ENCODE results near the gene HEXD.

Gene HEXD

GRCh38 chr17:82465023-82465603 lies 47.0 kb downstream of the HEXD start:
- H3K4me2 ChIP-seq = no peak overlapping the region
- H3K4me3 ChIP-seq = no peak overlapping the region
- H3K9ac ChIP-seq = no peak overlapping the region

GRCh38 chr17:82468692-82469091 lies 50.5 kb downstream of the HEXD start:
- no peak for TF ChIP-seq Cebpa-rat (IDR thresholded peaks at IDR 0.05)
- H3K4me3 ChIP-seq = no peak overlapping the region
- H3K9me3 ChIP-seq = no peaks in the 10 kb centered on the region
- peaks cover 64% of the 10 kb centered on the region for H4K20me1 ChIP-seq
- no peaks in the 10 kb centered on the region for H3K4me1 ChIP-seq
- peaks cover 99% of the 10 kb centered on the region for H3K36me3 ChIP-seq
- H3K4me2 ChIP-seq = no peak overlapping the region
- no peak overlapping the region for H3K9ac ChIP-seq
- H3K27ac ChIP-seq = no peak overlapping the region
- H3K27me3 ChIP-seq = no peaks in the 10 kb centered on the region

More at GRCh38 chr17:82465023-82465603, 47.0 kb downstream of the HEXD start:
- H3K27ac ChIP-seq = no peak overlapping the region
- H3K4me1 ChIP-seq = peaks cover 20% of the 10 kb centered on the region
- no peaks in the 10 kb centered on the region for H3K9me3 ChIP-seq
- TF ChIP-seq Cebpa-rat (IDR thresholded peaks at IDR 0.05) = no peak
- H3K27me3 ChIP-seq = no peaks in the 10 kb centered on the region
- peaks cover 100% of the 10 kb centered on the region for H3K36me3 ChIP-seq
- H4K20me1 ChIP-seq = peaks cover 86% of the 10 kb centered on the region

GRCh38 chr17:82470065-82470464 lies 51.9 kb downstream of the HEXD start:
- no peak overlapping the region for H3K27ac ChIP-seq
- H3K4me3 ChIP-seq = no peak overlapping the region
- H3K9me3 ChIP-seq = no peaks in the 10 kb centered on the region
- no peaks in the 10 kb centered on the region for H3K27me3 ChIP-seq
- TF ChIP-seq Cebpa-rat (IDR thresholded peaks at IDR 0.05) = no peak
- H3K36me3 ChIP-seq = peaks cover 99% of the 10 kb centered on the region
- no peak overlapping the region for H3K4me2 ChIP-seq
- H3K9ac ChIP-seq = no peak overlapping the region
- peaks cover 64% of the 10 kb centered on the region for H4K20me1 ChIP-seq
- no peaks in the 10 kb centered on the region for H3K4me1 ChIP-seq

- no peak for TF ChIP-seq Cebpa-rat (IDR thresholded peaks at IDR 0.05)
- H3K4me1 ChIP-seq = no peaks in the 10 kb centered on the region
- H3K9ac ChIP-seq = 0 out of 2 replicates have a peak overlapping the region, but pooled peaks have one; percentile 45
- H3K27ac ChIP-seq = no peak overlapping the region
- H3K9me3 ChIP-seq = no peaks in the 10 kb centered on the region
- no peak overlapping the region for H3K4me2 ChIP-seq
- H4K20me1 ChIP-seq = peaks cover 74% of the 10 kb centered on the region
- peaks cover 99% of the 10 kb centered on the region for H3K36me3 ChIP-seq
- H3K4me3 ChIP-seq = no peak overlapping the region
- H3K27me3 ChIP-seq = no peaks in the 10 kb centered on the region
These were observed 56.3 kb downstream of the HEXD start for GRCh38 chr17:82474223-82475010.

- Histone ChIP-seq H3K36me3 (peaks cover 99% of the 10 kb centered on the region), H3K9me3 (no peaks in the 10 kb centered on the region), H3K9ac (no peak overlapping the region), H3K27me3 (no peaks in the 10 kb centered on the region), H4K20me1 (peaks cover 80% of the 10 kb centered on the region), H3K4me1 (no peaks in the 10 kb centered on the region), H3K4me3 (no peak overlapping the region), H3K27ac (no peak overlapping the region), H3K4me2 (no peak overlapping the region)
- no peak for TF ChIP-seq Cebpa-rat (IDR thresholded peaks at IDR 0.05)
These were observed 57.3 kb downstream of the HEXD start for GRCh38 chr17:82475458-82475857.

GRCh38 chr17:82477934-82478333 lies 59.8 kb downstream of the HEXD start:
- no peak overlapping the region for H3K4me2 ChIP-seq
- H3K4me3 ChIP-seq = no peak overlapping the region
- no peaks in the 10 kb centered on the region for H3K9me3 ChIP-seq
- 0 out of 2 replicates have a peak overlapping the region, but pooled peaks have one; percentile 10 for H3K9ac ChIP-seq
- H3K4me1 ChIP-seq = no peaks in the 10 kb centered on the region
- H3K27me3 ChIP-seq = no peaks in the 10 kb centered on the region
- H3K27ac ChIP-seq = no peak overlapping the region
- peaks cover 100% of the 10 kb centered on the region for H3K36me3 ChIP-seq
- peaks cover 82% of the 10 kb centered on the region for H4K20me1 ChIP-seq
- no peak for TF ChIP-seq Cebpa-rat (IDR thresholded peaks at IDR 0.05)

- TF ChIP-seq Cebpa-rat (IDR thresholded peaks at IDR 0.05) = no peak
- Histone ChIP-seq H3K4me2 (no peak overlapping the region), H3K9me3 (no peaks in the 10 kb centered on the region), H3K27me3 (no peaks in the 10 kb centered on the region), H3K9ac (no peak overlapping the region), H3K4me3 (no peak overlapping the region), H4K20me1 (peaks cover 80% of the 10 kb centered on the region), H3K36me3 (peaks cover 100% of the 10 kb centered on the region), H3K4me1 (no peaks in the 10 kb centered on the region), H3K27ac (no peak overlapping the region)
These were observed 61.5 kb downstream of the HEXD start for GRCh38 chr17:82479602-82480001.

- Histone ChIP-seq H3K4me2 (no peak overlapping the region), H3K36me3 (peaks cover 100% of the 10 kb centered on the region), H3K4me1 (peaks cover 1% of the 10 kb centered on the region; the same call in 1 of the 2 replicates), H3K27me3 (no peaks in the 10 kb centered on the region), H3K9me3 (no peaks in the 10 kb centered on the region), H3K9ac (no peak overlapping the region), H3K4me3 (no peak overlapping the region), H4K20me1 (peaks cover 73% of the 10 kb centered on the region), H3K27ac (no peak overlapping the region)
- no peak for TF ChIP-seq Cebpa-rat (IDR thresholded peaks at IDR 0.05)
These were observed 62.2 kb downstream of the HEXD start for GRCh38 chr17:82480318-82480717.

GRCh38 chr17:82483204-82483660 lies 65.1 kb downstream of the HEXD start:
- Histone ChIP-seq H3K4me1 (peaks cover 7% of the 10 kb centered on the region; the same call in 1 of the 2 replicates), H3K27ac (no peak overlapping the region), H3K4me2 (no peak overlapping the region), H4K20me1 (peaks cover 55% of the 10 kb centered on the region), H3K9ac (no peak overlapping the region), H3K36me3 (peaks cover 100% of the 10 kb centered on the region), H3K4me3 (no peak overlapping the region), H3K9me3 (no peaks in the 10 kb centered on the region), H3K27me3 (no peaks in the 10 kb centered on the region)
- TF ChIP-seq Cebpa-rat (IDR thresholded peaks at IDR 0.05) = no peak

- Histone ChIP-seq H3K36me3 (peaks cover 100% of the 10 kb centered on the region), H3K27ac (no peak overlapping the region), H3K9ac (no peak overlapping the region), H3K27me3 (no peaks in the 10 kb centered on the region), H3K4me1 (peaks cover 10% of the 10 kb centered on the region), H4K20me1 (peaks cover 49% of the 10 kb centered on the region), H3K4me2 (no peak overlapping the region), H3K4me3 (no peak overlapping the region), H3K9me3 (no peaks in the 10 kb centered on the region)
- no peak for TF ChIP-seq Cebpa-rat (IDR thresholded peaks at IDR 0.05)
These were observed 65.7 kb downstream of the HEXD start for GRCh38 chr17:82483836-82484235.

Measured in BLaER1 (cell line).